Astrocyte of the spinal cord (primary cell): ENCODE data around the gene COL1A1.

ENCODE experiments used
- DNase-seq: peaks from one replicate; pipeline ENCODE4 v3.0.0; 2011; ENCODE audit warnings: low read depth, low spot score
- H3K4me3 ChIP-seq: 2 replicates; pipeline ENCODE4 v1.5.1; 2011; ENCODE audit warnings: low read depth, mild to moderate bottlenecking, low read length, moderate library complexity
- CTCF ChIP-seq: IDR thresholded peaks from 2 replicates; pipeline ENCODE4 v1.5.1; 2012; ENCODE audit warnings: low read depth, mild to moderate bottlenecking, low read length, inconsistent platforms
- in situ Hi-C: cut with HindIII; loops from 2 replicates; pipeline ENCODE4 v1.10.0; 2017; ENCODE audit warnings: low sequenced_read_pairs

Gene COL1A1

GRCh38 chr17:50163843-50164696 is 37.4 kb downstream of the COL1A1 start:
- TF ChIP-seq CTCF, result no peak
- no peak for DNase-seq
- in situ Hi-C loops, result no loop called here
- no peak overlapping the region for H3K4me3 ChIP-seq

DNA sequence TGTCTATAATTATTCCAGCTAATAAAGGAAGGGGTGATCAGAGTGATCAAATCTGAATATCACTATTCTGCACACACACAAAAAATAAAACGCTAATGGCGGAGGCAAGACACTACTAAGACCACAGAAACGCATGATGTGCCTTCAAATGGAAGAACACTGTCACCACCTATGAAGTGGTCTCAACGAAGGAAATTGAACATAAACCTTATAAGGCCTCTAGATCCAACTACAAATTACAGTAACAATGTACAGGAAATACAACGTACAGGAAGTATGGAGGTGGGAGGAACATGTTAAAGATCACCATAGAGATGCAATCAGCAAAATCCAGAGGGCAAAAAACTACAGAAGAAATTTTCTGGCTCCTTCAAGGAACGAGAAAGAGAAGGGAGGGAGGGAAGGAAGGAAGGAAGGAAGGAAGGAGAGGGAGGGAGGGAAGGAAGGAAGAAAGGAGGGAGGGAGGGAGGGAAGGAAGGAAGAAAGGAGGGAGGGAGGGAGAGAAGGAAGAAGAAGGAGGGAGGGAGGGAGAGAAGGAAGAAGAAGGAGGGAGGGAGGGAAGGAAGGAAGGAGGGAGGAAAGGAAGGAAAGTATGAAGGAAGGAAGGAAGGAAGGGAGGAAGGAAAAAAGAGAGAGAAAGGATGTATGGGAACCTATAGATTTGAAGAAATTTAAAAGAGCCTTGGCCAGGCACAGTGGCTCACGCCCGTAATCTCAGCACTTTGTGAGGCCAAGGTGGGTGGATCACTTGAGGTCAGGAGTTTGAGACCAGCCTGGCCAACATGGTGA is 38.8 kb downstream of the COL1A1 start:
- in situ Hi-C loops, result no loop called here
- DNase-seq, result no peak
- H3K4me3 ChIP-seq, result no peak overlapping the region
- no peak for TF ChIP-seq CTCF

DNA sequence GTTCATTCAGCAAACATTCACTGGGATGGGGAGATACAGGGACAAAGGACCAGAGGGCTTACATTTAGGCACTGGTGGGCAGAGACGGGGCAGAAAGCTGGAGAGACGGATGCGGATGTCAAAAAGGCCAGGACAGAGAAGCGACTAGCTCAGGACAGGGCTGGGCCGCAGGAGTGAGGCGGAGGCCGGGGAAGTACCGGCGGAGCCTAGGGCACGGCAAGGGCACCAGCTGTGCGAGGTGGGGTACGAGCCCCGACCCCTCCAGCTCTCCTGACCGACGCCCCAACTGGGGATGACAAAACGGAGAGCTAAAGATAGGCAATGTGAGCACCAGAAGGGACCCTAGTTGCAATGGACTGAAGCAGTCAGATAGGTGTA is 39.5 kb downstream of the COL1A1 start:
- DNase-seq, result no peak
- in situ Hi-C loops, result no loop called here
- no peak for TF ChIP-seq CTCF
- H3K4me3 ChIP-seq, result no peak overlapping the region

- peak overlapping the region; percentile 61 for H3K4me3 ChIP-seq
- TF ChIP-seq CTCF, result peak; percentile 88
- in situ Hi-C loops, result no loop called here
- peak; percentile 87 for DNase-seq
These were observed 40.2 kb downstream of the COL1A1 start for GRCh38 chr17:50161023-50161910.

DNA sequence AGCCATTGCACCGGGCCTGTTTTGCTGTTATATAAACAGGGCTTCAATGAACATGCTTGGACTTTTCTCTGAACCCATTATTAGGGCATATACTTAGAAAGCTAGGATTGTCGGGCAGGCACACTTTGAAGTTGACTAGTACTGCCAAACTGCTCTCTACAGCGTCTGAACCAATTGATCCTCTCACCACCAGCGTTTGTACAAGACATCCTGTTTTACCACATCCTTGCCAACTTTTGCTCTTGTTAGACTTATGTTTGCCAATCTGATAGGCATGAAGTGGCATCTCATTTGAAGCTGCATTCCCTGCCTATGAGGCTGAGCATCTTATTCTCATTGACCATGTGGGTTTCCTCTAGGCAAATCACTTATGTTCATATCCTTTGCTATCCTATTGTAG is 43.5 kb downstream of the COL1A1 start:
- in situ Hi-C loops, result no loop called here
- DNase-seq, result no peak
- no peak overlapping the region for H3K4me3 ChIP-seq
- no peak for TF ChIP-seq CTCF

DNA sequence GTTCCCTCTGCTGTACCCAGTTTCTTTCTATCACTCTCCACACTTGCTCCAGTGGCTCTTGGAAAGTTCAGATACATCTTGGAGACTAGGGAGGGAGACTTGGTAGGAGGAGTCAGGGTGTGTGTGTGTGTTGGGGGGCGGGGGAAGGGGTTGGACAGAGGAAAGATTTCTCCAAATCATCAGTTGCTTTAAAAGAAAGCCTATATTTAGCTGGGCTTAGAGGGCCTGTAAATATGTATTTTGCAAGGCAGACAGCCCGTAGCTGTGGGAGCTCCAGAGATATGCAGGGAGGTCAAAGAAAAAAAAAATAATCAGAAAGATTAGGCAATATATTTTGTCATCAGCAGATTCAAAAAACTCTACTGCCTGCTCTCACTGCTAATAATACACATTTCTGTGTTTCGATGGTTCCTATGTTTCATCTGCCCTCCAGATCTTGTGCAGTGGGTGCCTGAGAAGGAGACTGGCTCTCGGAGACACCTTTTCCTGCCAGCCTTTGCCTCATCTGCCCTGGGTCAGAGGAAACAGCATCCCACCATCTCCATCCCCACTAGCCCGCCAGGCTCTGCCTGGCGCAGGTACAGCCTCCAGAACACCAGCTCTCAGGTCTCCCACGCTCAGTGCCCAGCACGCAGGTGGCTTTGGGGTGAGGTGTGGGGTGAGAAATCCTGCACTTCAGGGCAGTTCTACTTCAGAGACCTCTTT is 46.2 kb downstream of the COL1A1 start:
- H3K4me3 ChIP-seq, result no peak overlapping the region

More for the DNA sequence above, 46.2 kb downstream of the COL1A1 start:
- no peak for DNase-seq
- in situ Hi-C loops, result no loop called here
- no peak for TF ChIP-seq CTCF
